GM23338 (cell line): ENCODE data around the gene AP4E1. TPM values are rescaled to one million over a fixed set of nuclear protein-coding genes. Genes with fewer than 3 reads are reported as not detected.

Source experiments
- ATAC-seq: fragments of 200-7000 bp; cut with Tn5 transposase; 3 replicates; pipeline ENCODE4 v1.9.1; 2020
- DNase-seq: peaks from one replicate; pipeline ENCODE4 v3.0.0-alpha.2; 2015; ENCODE audit warnings: low spot score
- H2AFZ ChIP-seq: fragments of 200-600 bp; sonication (generic); 2 replicates; pipeline ENCODE4 v1.8.0; 2016; ENCODE audit warnings: antibody characterized with exemption, mild to moderate bottlenecking, moderate library complexity
- H3F3A ChIP-seq: fragments of 200-600 bp; sonication (generic); replicated peaks from 2 replicates; pipeline ENCODE4 v1.8.0; 2017; ENCODE audit warnings: antibody characterized with exemption, mixed run types, low read depth
- H3K27ac ChIP-seq: fragments of 200-600 bp; sonication (generic); 2 replicates; pipeline ENCODE4 v1.6.1; 2016; ENCODE audit warnings: low read depth
- H3K27me3 ChIP-seq: fragments of 200-600 bp; sonication (generic); 2 replicates; pipeline ENCODE4 v1.8.0; 2016; ENCODE audit warnings: mild to moderate bottlenecking, mixed run types, moderate library complexity; ENCODE audit not compliant: insufficient read depth
- H3K36me3 ChIP-seq: fragments of 200-600 bp; sonication (generic); 2 replicates; pipeline ENCODE4 v1.8.0; 2016; ENCODE audit warnings: mild to moderate bottlenecking; ENCODE audit not compliant: insufficient read depth
- H3K4me1 ChIP-seq: fragments of 200-600 bp; sonication (generic); 2 replicates; pipeline ENCODE4 v1.8.0; 2016; ENCODE audit warnings: mild to moderate bottlenecking, moderate library complexity; ENCODE audit not compliant: insufficient read depth
- H3K4me2 ChIP-seq: fragments of 200-600 bp; sonication (generic); 2 replicates; pipeline ENCODE4 v1.7.1; 2017; ENCODE audit warnings: mixed run types
- H3K4me3 ChIP-seq: fragments of 200-600 bp; sonication (generic); 2 replicates; pipeline ENCODE4 v1.6.1; 2016; ENCODE audit warnings: mixed run types
- H3K79me2 ChIP-seq: fragments of 200-600 bp; sonication (generic); replicated peaks from 2 replicates; pipeline ENCODE4 v1.8.0; 2017; ENCODE audit warnings: mild to moderate bottlenecking; ENCODE audit not compliant: insufficient read depth
- H3K9me2 ChIP-seq: fragments of 200-600 bp; sonication (generic); 2 replicates; pipeline ENCODE4 v1.8.0; 2017; ENCODE audit not compliant: insufficient read depth
- H4K20me1 ChIP-seq: fragments of 200-600 bp; sonication (generic); replicated peaks from 2 replicates; pipeline ENCODE4 v1.8.0; 2017; ENCODE audit warnings: mild to moderate bottlenecking; ENCODE audit not compliant: insufficient read depth
- H3K27ac Mint-ChIP-seq: 2 replicates; pipeline ENCODE4 v1.8.0; 2020; ENCODE audit warnings: inconsistent platforms, mild to moderate bottlenecking, moderate library complexity, mixed read lengths
- H3K27me3 Mint-ChIP-seq: 3 replicates; pipeline ENCODE4 v1.8.0; 2022; ENCODE audit warnings: low read depth, mild to moderate bottlenecking, moderate library complexity, mixed read lengths, inconsistent platforms; ENCODE audit not compliant: insufficient read depth, poor library complexity
- H3K36me3 Mint-ChIP-seq: 3 replicates; pipeline ENCODE4 v1.8.0; 2021; ENCODE audit warnings: low read depth, mild to moderate bottlenecking, inconsistent platforms, moderate library complexity, mixed read lengths
- H3K4me1 Mint-ChIP-seq: 3 replicates; pipeline ENCODE4 v1.8.0; 2020; ENCODE audit warnings: mild to moderate bottlenecking, inconsistent platforms, mixed read lengths
- H3K4me3 Mint-ChIP-seq: 3 replicates; pipeline ENCODE4 v1.8.0; 2021; ENCODE audit warnings: moderate library complexity, mild to moderate bottlenecking, inconsistent platforms, mixed read lengths
- H3K9me3 Mint-ChIP-seq: 3 replicates; pipeline ENCODE4 v1.8.0; 2020; ENCODE audit warnings: moderate library complexity, mild to moderate bottlenecking, inconsistent platforms, mixed read lengths
- CTCF ChIP-seq, 2 experiments: fragments of 200-600 bp in 1 of 2; sonication (generic) in 1 of 2; conservative IDR thresholded peaks; 2 replicates each; pipeline versions ENCODE4 v1.5.1 to v1.6.1; 2016 to 2017; ENCODE audit warnings: antibody characterized with exemption in 2 of 2, low read depth in 2 of 2, mild to moderate bottlenecking in 2 of 2, moderate library complexity in 1 of 2
- ETS1 ChIP-seq: IDR thresholded peaks from 2 replicates; pipeline ENCODE4 v1.6.1; 2016; ENCODE audit warnings: antibody characterized with exemption
- NANOG ChIP-seq: IDR thresholded peaks from 2 replicates; pipeline ENCODE4 v1.6.1; 2016; ENCODE audit warnings: antibody characterized with exemption, borderline replicate concordance
- POLR2AphosphoS5 ChIP-seq: IDR thresholded peaks from 2 replicates; pipeline ENCODE4 v1.6.1; 2016; ENCODE audit warnings: antibody characterized with exemption, low read depth
- REST ChIP-seq: IDR thresholded peaks from one replicate; pipeline ENCODE4 v1.6.1; 2018; ENCODE audit warnings: antibody characterized with exemption; ENCODE audit not compliant: unreplicated experiment
- STAT1 ChIP-seq: IDR thresholded peaks from one replicate; pipeline ENCODE4 v1.6.1; 2016; ENCODE audit warnings: antibody characterized with exemption; ENCODE audit not compliant: unreplicated experiment
- ZNF114 ChIP-seq: fragments of 250-450 bp; sonication (Bioruptor Pico); IDR thresholded peaks from 2 replicates; pipeline ENCODE4 v1.5.0; 2020; ENCODE audit warnings: mild to moderate bottlenecking, moderate library complexity
- ZNF331 ChIP-seq: fragments of 250-450 bp; sonication (Bioruptor Pico); IDR thresholded peaks from 2 replicates; pipeline ENCODE4 v1.5.0; 2020; ENCODE audit warnings: low read depth, mild to moderate bottlenecking, moderate library complexity
- polyA plus RNA-seq: library from polyadenylated mRNA; unstranded; fragments of >200 nt; fragmentation: Nextera tagmentation; extraction: Ambion mirVana; gene quantifications from 2 replicates; pipeline ENCODE4 v1.2.1, GENCODE V29; 2016
- total RNA-seq: library from RNA; depleted of rRNA; stranded (reverse); fragments of >200 nt; shearing (Covaris generic); gene quantifications from 2 replicates; pipeline ENCODE4 v1.2.3, GENCODE V29; 2014

Gene AP4E1
- total and polyA plus RNA-seq, 2 experiments from 2014 or later: 4.4 to 15.4 TPM

- no peak for TF ChIP-seq NANOG
- TF ChIP-seq ETS1: no peak
- TF ChIP-seq POLR2AphosphoS5: no peak
- no peak for TF ChIP-seq ZNF114 (CRISPR knock-in tag)
- no peak for TF ChIP-seq STAT1
- TF ChIP-seq ZNF331 (CRISPR knock-in tag): no peak
- TF ChIP-seq CTCF (conservative IDR thresholded peaks at IDR 0.05; ENCODE audit: low read depth in 2 of 2): no peak
- no peak for TF ChIP-seq REST
These were observed 116.4 kb downstream of the AP4E1 start (continued) for GRCh38 chr15:51024735-51025453.

GRCh38 chr15:51025454-51025846, 117.0 kb downstream of the AP4E1 start:
- Histone ChIP-seq H3K27ac (no peak overlapping the region), H3K36me3 (no peaks in the 10 kb centered on the region), H3K79me2 (no peaks in the 10 kb centered on the region), H3K4me1 (no peaks in the 10 kb centered on the region), H4K20me1 (no peaks in the 10 kb centered on the region), H3K27me3 (no peaks in the 10 kb centered on the region), H2AFZ (no peak overlapping the region), H3K4me3 (no peak overlapping the region), H3F3A (no peaks in the 10 kb centered on the region), H3K4me2 (no peak overlapping the region), H3K9me2 (no peaks in the 10 kb centered on the region)
- H3K4me1 Mint-ChIP-seq: no peaks in the 10 kb centered on the region
- H3K4me3 Mint-ChIP-seq: no peak overlapping the region
- H3K27ac Mint-ChIP-seq: no peak overlapping the region
- peaks cover 8% of the 10 kb centered on the region; the same call in 2 of the 3 replicates for H3K9me3 Mint-ChIP-seq
- ATAC-seq: no peak
- peaks cover 2% of the 10 kb centered on the region for H3K27me3 Mint-ChIP-seq
- peaks cover 4% of the 10 kb centered on the region; the same call in 1 of the 3 replicates for H3K36me3 Mint-ChIP-seq
- DNase-seq: no peak
- TF ChIP-seq ZNF331 (CRISPR knock-in tag) (no peak), REST (no peak)
